Activated CD4-positive, alpha-beta T cell treated with anti-CD3 and anti-CD28 coated beads, Interleukin-2, Interleukin-4, amounts not matched to agents 100 ng/mL and 50 ng/mL, durations not matched to agents 16 hours and 8 hours (primary cell): ENCODE data around the gene DTX1.

Experiments
- DNase-seq: peaks from one replicate; pipeline ENCODE4 v3.0.0-alpha.2; 2020; ENCODE audit warnings: low spot score

The DTX1 gene

DNA sequence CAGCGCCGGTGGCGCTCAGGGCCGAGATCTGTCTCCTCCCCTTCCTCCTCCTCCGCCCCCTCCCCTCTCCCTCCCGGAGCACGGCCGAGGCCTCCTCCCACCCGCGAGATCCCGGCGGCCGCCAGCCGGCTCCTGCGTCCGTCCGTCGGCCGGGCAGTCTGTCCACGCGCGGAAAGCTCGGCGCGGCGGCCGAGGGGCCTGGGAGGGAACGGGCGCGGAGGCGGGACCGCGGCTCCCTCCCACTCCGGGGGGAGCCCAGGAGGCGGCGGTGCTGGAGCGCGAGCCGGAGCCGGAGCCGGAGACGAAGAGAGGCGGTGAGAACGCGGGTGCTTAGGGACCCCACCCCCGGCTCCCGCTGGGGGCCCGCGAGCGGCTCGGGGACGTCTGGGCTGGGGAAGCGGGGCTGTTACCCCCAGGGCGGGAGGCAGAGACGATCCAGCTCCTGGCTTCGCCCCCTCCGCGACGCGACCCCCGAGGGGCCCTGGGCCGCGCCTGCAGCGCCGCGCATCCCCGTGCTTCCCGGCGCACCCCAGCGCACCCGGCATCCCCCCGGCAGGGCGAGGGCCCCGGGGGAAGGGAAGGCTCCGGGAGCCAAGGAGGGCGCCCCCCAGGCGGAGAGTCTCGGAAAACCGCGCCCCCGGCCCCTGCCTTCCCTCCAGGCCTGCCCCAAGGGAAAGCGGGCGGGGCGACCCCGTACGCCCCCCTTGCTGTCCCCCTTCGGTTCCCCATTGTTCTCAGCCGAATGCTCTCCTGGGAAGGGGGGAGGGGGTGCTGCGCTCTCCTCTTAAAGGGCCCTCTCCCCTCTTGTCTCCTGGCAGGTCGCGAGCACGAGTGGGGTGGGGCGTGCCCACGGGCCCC, at the start of gene DTX1:
Gene DTX1 (plus strand): TSS at position 100 of the 858 bp plus-strand sequence. CDS start 1,463 bp downstream, outside the sequence.
- DNase-seq = no peak

- DNase-seq = no peak
Observed at GRCh38 chr12:113007166-113007565, 49.4 kb upstream of the DTX1 start.

GRCh38 chr12:113010701-113011100, 45.8 kb upstream of the DTX1 start:
- no peak for DNase-seq

- DNase-seq = no peak
Observed at GRCh38 chr12:113014565-113014964, 42.0 kb upstream of the DTX1 start.

- DNase-seq = no peak
Observed at GRCh38 chr12:113016796-113017195, 39.7 kb upstream of the DTX1 start.

GRCh38 chr12:113019025-113019424, 37.5 kb upstream of the DTX1 start:
- no peak for DNase-seq

DNA sequence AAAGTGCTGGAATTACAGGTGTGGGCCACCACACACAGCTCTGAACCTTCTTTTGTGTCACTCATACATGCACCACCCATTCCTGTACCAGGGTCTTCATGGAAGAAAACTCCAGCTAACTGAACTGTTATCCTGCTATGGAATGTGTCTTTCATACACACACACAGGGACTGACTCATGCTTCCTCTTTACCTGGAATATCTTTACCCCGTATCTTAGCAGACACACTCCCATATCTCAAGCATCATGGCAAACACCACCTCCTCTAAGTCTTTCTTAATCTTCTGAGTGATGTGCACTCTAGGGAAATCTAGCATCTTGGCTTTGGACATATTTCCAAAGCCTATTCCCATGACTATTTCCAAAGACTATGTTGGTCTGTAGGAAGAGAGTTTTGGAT, 35.0 kb upstream of the DTX1 start:
- DNase-seq = no peak

DNA sequence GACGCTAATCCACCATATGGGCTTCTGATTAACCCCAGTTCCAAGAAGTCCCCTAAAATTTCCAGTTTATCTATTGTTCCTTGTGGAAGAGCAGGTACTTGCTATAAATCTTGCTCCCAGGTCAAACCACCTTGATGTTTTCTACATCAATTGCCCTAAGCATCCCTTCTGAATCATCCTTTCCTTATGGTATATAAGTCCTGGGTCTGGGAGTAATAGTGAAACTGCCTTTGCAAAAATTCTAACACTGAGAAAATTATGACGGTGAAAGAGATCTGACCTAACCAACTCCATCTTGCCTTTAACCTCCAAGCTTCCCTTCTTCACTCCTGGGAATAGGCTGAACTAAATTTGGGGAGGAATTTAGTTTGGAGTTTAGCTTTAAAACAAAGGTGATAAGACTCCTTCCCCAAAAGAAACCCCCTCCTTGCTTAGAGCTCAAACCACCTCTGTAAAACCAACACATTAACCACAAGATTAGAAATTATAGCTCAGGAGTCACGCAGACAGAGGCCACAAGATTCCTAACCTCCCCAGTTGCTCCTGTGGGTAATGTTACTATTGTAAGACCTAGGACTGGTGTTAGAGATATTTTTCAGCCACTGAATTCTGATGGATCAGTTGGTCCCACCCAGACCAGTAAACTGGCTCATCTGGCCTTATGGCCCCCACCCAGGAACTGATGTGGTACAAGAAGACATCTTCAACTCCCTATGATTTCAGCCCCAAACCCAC, 33.8 kb upstream of the DTX1 start:
- peak; percentile 44 for DNase-seq

GRCh38 chr12:113027726-113028125, 28.8 kb upstream of the DTX1 start:
- no peak for DNase-seq

DNA sequence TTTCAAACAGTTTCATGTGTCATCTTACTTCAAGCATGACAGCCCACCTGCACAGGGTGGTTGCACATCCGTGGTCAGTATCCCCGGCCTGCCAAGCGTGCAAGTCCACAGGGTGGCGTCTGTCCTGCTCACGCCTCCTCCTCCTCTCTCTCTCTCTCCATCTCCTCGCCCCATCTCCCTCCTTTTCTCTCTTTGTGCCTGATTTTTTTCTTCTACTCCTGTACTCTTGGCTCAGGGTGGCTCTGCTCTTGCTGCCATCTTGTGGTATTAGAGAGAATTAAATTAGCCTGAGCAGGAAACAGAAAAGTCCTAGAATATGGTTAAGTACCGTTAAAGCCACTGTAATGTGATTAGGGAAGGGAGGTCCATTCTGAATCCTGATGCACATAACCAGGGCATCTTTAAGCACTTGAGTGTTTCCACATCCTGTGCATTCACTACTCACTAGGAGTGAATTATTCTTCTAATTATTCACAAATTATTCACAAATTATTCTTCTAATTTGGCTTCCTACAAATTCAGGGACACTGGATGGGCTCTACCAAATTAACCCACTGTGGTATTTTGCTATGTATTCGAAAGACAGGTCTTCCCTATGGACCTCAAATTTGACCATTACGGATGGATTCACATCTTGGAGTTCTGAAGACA, 25.5 kb upstream of the DTX1 start:
- DNase-seq = peak; percentile 1

- no peak for DNase-seq
Observed at GRCh38 chr12:113039911-113040445, 16.6 kb upstream of the DTX1 start.

GRCh38 chr12:113040722-113041171, 15.8 kb upstream of the DTX1 start:
- DNase-seq = no peak

DNA sequence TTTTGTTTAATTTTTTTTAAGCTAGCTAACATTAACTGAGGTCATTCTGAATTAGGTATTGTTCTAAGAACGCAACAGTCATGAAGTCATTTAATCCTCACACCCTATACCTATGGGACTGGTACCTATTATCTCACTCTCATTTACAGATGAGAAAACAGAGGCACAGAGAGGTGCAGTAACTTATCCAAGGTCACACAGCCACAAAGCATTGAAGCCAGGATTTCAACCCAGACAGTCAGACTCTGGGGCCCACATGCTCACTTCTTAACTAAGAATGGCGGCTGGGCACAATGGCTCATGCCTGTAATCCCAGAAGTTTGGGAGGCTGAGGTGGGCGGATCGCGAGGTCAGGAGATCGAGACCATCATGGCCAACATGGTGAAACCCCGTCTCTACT, 15.0 kb upstream of the DTX1 start:
- DNase-seq = no peak

DNA sequence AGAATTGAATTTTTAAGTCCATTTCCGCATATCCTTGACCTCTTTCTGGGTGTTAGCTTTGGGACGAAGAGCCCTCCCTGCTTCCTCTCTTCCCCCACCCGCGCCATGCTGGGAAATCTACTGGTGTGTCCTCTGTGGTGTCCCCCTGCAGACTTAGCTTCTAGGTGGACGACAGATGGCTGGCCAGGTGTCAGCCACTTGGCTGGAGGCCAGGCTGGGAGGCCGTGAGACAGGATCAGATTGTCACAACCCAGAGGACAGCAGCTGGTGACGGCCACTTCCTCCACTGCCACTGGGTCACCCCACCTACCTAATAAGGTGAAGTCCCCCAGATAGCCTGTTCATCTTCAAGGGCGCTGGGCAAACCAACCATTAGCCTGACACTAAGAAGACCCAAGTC, 13.3 kb upstream of the DTX1 start:
- no peak for DNase-seq

DNA sequence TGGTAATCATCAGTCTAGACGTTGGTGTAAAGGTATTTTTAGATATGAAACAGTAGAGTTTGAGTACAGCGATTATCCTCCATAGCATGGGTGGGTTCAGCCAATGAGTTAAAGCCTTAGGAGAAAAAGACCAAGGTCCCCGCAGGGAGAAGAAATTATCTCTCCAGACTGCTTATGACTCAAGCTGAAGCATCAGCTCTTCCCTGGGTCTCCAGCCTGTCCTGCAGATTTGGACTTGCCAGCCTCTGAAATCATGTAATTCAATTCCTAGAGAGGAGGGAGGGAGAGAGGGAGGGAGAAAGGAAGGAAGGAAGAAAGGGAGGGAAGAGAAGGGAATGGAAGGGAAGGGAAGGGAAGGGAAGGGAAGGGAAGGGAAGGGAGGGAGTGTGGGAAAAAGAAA, 12.0 kb upstream of the DTX1 start:
- no peak for DNase-seq

- DNase-seq = peak; percentile 70
Observed at GRCh38 chr12:113048716-113049127, 7.8 kb upstream of the DTX1 start.

DNA sequence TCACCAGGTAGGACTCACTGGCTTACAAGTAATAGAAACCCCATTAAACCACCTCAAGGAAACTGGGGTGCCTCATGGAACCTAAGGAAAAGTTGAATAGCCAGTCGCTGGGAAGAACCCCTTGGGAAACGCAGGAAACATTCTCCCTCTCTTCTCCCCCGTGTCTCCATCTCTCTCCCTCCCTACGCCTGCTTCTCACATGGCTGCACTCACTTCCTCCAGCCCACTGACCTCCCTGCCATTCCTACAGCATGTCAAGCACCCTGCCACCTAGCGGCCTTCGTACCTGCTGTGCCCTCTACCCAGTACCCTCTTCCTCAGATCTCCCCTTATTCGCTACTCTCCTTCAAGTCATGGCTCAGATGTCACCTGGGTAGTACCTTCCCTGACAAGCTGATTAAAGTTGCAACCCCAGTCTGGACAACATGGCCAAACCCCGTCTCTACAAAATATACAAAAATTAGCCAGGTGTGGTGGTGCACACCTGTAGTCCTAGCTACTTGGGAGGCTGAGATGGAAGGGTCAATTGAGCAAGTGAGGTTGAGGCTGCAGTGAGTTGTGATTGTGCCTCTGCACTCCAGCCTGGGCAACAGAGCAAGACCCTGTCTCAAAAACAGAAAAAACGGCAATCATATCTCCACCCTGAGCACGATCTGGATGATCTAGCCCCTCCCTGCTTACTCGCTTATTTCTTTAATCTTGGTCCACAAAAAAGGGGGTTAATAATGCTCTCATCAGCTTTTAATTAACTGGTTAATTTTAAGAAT, 6.4 kb upstream of the DTX1 start:
- DNase-seq = no peak

DNA sequence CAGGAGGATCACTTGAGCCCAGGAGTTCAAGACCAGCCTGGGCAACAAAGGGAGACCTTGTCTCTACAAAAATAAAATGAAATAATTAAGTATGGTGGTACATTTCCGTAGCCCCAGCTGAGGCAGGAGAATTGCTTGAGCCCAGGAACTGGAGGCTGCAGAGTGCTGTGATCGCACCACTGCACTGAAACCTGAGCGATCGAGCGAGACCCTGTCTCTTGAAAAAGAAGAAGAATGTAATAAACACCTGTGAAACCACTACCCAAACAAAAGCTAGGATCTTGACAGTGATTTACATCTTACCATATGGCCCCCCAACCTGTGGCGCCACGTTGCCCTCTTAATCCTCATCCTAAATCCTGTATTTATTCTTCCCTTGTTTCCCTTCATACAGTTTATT, 5.7 kb upstream of the DTX1 start:
- DNase-seq = no peak

GRCh38 chr12:113051759-113052158, 4.8 kb upstream of the DTX1 start:
- DNase-seq = no peak

- DNase-seq = no peak
Observed at GRCh38 chr12:113052326-113052725, 4.2 kb upstream of the DTX1 start.

- DNase-seq = no peak
Observed at GRCh38 chr12:113054948-113055486, 1.5 kb upstream of the DTX1 start.
